HepG2 (cell line): Measurements from ENCODE around the gene KAZN.

Experiments used
- EP300 ChIP-seq, 3 experiments: sonication (generic) in 1 of 3; formaldehyde crosslinking in 1 of 3; IDR thresholded peaks; 2 replicates each; pipeline versions ENCODE4 v1.5.1 to v1.6.1; 2011 to 2020; ENCODE audit warnings: low read depth in 2 of 3, low read length in 2 of 3, borderline replicate concordance in 1 of 3, improper control_type of control experiment in 1 of 3, mild to moderate bottlenecking in 1 of 3, missing genetic modification reagents in 1 of 3, moderate library complexity in 1 of 3
- MBD4 ChIP-seq: IDR thresholded peaks from 2 replicates; pipeline ENCODE4 v1.6.1; 2012; ENCODE audit warnings: low read length, inconsistent platforms, borderline replicate concordance
- MXI1 ChIP-seq: IDR thresholded peaks from 3 replicates; pipeline ENCODE4 v1.6.1; 2012; ENCODE audit warnings: low read depth, low read length, inconsistent platforms, borderline replicate concordance
- PCBP2 ChIP-seq: fragments of 200-400 bp; formaldehyde crosslinking; optimal IDR thresholded peaks from 2 replicates; pipeline ENCODE3; 2018; ENCODE audit warnings: low read length, low read depth; ENCODE audit not compliant: poor library complexity, severe bottlenecking
- ZBTB1 ChIP-seq: sonication (generic); formaldehyde crosslinking; IDR thresholded peaks from 2 replicates; pipeline ENCODE4 v1.4.0; 2020; ENCODE audit warnings: missing genetic modification reagents, borderline replicate concordance
- ZFX ChIP-seq: sonication (generic); formaldehyde crosslinking; IDR thresholded peaks from 2 replicates; pipeline ENCODE4 v1.4.0; 2020; ENCODE audit warnings: mild to moderate bottlenecking, low read depth, missing genetic modification reagents, moderate library complexity
- ZNF24 ChIP-seq: fragments of 450-650 bp; IDR thresholded peaks from 2 replicates; pipeline ENCODE4 v1.6.1; 2017; ENCODE audit warnings: antibody characterized with exemption, mild to moderate bottlenecking
- ZNF253 ChIP-seq: sonication (generic); formaldehyde crosslinking; IDR thresholded peaks from 2 replicates; pipeline ENCODE4 v1.8.0; 2022; ENCODE audit warnings: mild to moderate bottlenecking, missing genetic modification reagents, borderline replicate concordance
- ZNF891 ChIP-seq: sonication (generic); formaldehyde crosslinking; IDR thresholded peaks from 2 replicates; pipeline ENCODE4 v1.5.0; 2020; ENCODE audit warnings: mild to moderate bottlenecking, missing genetic modification reagents
- TF ChIP-seq, protein P1 (sequence below): IDR thresholded peaks from 2 replicates; pipeline ENCODE4 v1.6.1; 2016; ENCODE audit warnings: low read depth, missing genetic modification reagents, missing compliant biosample characterization

DNA sequence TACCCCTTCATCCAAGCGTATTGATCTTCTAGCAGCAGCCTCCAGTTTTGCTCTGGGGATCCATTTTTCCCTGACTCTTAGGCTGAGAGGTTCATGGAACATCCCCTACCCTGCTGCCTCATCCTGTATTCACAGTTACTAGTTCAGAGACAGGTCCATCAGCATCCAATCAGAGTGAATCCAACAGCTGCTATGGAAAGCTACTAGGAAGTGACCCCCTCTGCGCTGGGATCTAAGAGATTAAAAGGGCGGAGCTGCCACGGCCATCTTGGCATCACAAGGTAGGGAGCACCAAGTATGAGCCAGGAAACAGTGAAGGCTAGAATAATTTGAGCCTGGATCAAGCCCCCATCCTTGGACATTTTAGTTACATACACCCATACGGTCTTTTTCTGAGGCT lies 32.5 kb downstream of the KAZN start:
- no peak for TF ChIP-seq ZNF24
- TF ChIP-seq ZFX (CRISPR knock-in tag) = no peak
- no peak for TF ChIP-seq ZNF253 (CRISPR knock-in tag)
- TF ChIP-seq ZBTB1 (CRISPR knock-in tag) = no peak
- TF ChIP-seq MBD4 = no peak
- no peak for TF ChIP-seq ZNF891 (CRISPR knock-in tag)
- no peak for TF ChIP-seq MXI1
- no peak for TF ChIP-seq PCBP2
- TF ChIP-seq, protein P1, sequence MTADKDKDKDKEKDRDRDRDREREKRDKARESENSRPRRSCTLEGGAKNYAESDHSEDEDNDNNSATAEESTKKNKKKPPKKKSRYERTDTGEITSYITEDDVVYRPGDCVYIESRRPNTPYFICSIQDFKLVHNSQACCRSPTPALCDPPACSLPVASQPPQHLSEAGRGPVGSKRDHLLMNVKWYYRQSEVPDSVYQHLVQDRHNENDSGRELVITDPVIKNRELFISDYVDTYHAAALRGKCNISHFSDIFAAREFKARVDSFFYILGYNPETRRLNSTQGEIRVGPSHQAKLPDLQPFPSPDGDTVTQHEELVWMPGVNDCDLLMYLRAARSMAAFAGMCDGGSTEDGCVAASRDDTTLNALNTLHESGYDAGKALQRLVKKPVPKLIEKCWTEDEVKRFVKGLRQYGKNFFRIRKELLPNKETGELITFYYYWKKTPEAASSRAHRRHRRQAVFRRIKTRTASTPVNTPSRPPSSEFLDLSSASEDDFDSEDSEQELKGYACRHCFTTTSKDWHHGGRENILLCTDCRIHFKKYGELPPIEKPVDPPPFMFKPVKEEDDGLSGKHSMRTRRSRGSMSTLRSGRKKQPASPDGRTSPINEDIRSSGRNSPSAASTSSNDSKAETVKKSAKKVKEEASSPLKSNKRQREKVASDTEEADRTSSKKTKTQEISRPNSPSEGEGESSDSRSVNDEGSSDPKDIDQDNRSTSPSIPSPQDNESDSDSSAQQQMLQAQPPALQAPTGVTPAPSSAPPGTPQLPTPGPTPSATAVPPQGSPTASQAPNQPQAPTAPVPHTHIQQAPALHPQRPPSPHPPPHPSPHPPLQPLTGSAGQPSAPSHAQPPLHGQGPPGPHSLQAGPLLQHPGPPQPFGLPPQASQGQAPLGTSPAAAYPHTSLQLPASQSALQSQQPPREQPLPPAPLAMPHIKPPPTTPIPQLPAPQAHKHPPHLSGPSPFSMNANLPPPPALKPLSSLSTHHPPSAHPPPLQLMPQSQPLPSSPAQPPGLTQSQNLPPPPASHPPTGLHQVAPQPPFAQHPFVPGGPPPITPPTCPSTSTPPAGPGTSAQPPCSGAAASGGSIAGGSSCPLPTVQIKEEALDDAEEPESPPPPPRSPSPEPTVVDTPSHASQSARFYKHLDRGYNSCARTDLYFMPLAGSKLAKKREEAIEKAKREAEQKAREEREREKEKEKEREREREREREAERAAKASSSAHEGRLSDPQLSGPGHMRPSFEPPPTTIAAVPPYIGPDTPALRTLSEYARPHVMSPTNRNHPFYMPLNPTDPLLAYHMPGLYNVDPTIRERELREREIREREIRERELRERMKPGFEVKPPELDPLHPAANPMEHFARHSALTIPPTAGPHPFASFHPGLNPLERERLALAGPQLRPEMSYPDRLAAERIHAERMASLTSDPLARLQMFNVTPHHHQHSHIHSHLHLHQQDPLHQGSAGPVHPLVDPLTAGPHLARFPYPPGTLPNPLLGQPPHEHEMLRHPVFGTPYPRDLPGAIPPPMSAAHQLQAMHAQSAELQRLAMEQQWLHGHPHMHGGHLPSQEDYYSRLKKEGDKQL (CRISPR knock-in tag) = no peak
- no peak for TF ChIP-seq EP300 (IDR thresholded peaks at IDR 0.05; ENCODE audit: low read depth in 2 of 2, low read length in 2 of 2)
- no peak for TF ChIP-seq EP300 (CRISPR knock-in tag; IDR thresholded peaks at IDR 0.05; ENCODE audit: borderline replicate concordance)
